ENCODE results near the gene FHIT. TPM values are rescaled to one million over a fixed set of nuclear protein-coding genes. Genes with fewer than 3 reads are reported as not detected.

FHIT gene
- total RNA-seq, 4 donors from 2014 or later, result 0.72 to 5.2 (median 2.1) TPM

- TF ChIP-seq POLR2A (IDR thresholded peaks at IDR 0.05) (no peak), CTCF (IDR thresholded peaks at IDR 0.05 in 4 of 5, conservative IDR thresholded peaks at IDR 0.05 in 1 of 5) (no peak)
- Histone ChIP-seq H3K4me1 (no peaks in the 10 kb centered on the region), H3K27ac (no peak overlapping the region), H3K36me3 (no peaks in the 10 kb centered on the region), H3K9me3 (no peaks in the 10 kb centered on the region), H3K27me3 (no peaks in the 10 kb centered on the region), H3K4me3 (no peak overlapping the region)
- intact Hi-C loops (cut with DNase I; ENCODE audit: low total_unique reads), result no loop called here
- in situ Hi-C loops (cut with MboI; ENCODE audit: low sequenced_read_pairs in 4 of 4), result no loop called here
- ATAC-seq, result no peak
- DNase-seq, result no peak
Measured at GRCh38 chr3:59980576-59980975, 1270.7 kb downstream of the FHIT start.

DNA sequence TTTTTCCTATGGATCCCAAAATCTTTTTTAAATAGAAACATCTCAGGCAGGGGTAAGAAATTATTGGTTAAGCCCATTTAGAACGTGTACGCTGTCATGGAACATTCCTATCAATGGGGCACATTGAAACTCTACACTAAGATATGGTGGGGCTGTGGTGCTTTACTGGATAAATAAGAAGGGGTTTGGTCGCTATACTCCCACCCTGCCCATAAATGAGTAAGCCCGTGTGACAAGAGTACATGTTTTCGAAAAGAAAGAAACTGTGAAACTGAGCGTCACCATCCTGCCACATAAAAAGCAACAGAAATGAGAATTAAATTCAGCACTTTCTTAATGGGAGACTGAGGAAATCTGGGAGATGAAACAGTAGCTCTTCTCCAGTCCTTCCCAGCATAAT lies 1271.7 kb downstream of the FHIT start:
- in situ Hi-C loops (cut with MboI; ENCODE audit: low sequenced_read_pairs in 4 of 4) (no loop called here), intact Hi-C loops (cut with DNase I; ENCODE audit: low total_unique reads) (no loop called here)
- TF ChIP-seq CTCF (IDR thresholded peaks at IDR 0.05 in 4 of 5, conservative IDR thresholded peaks at IDR 0.05 in 1 of 5), result no peak
- TF ChIP-seq POLR2A (IDR thresholded peaks at IDR 0.05), result no peak
- no peak for DNase-seq
- no peaks in the 10 kb centered on the region for H3K27me3 ChIP-seq
- H3K9me3 ChIP-seq, result no peaks in the 10 kb centered on the region
- no peak overlapping the region for H3K4me3 ChIP-seq
- no peaks in the 10 kb centered on the region for H3K4me1 ChIP-seq
- no peak for ATAC-seq
- no peaks in the 10 kb centered on the region for H3K36me3 ChIP-seq
- H3K27ac ChIP-seq, result no peak overlapping the region

DNA sequence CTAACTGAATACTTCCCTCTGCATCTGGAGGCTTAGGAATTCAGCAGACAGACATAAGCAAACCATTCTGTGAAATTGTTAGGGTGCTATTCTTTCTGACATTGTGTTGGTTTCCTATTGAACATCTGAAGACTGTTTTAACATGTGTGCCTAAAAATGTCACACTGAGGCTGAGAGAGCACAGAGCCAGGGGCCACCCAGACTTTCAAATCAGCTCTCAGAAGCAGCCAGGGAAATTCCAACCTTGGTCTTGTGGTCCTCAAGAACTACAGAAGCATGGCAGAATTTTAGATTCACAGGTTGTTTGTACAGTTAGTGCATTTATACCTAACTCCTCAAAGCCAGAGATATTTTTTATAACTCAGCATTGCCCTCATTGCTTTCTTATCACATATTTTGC lies 1272.3 kb downstream of the FHIT start:
- TF ChIP-seq POLR2A (IDR thresholded peaks at IDR 0.05) (no peak), CTCF (IDR thresholded peaks at IDR 0.05 in 4 of 5, conservative IDR thresholded peaks at IDR 0.05 in 1 of 5) (no peak)
- ATAC-seq (no peak), DNase-seq (no peak)
- H3K4me3 ChIP-seq, result no peak overlapping the region
- no peak overlapping the region for H3K27ac ChIP-seq
- intact Hi-C loops (cut with DNase I; ENCODE audit: low total_unique reads), result no loop called here
- no peaks in the 10 kb centered on the region for H3K9me3 ChIP-seq
- in situ Hi-C loops (cut with MboI; ENCODE audit: low sequenced_read_pairs in 4 of 4), result no loop called here
- no peaks in the 10 kb centered on the region for H3K27me3 ChIP-seq
- H3K36me3 ChIP-seq, result no peaks in the 10 kb centered on the region
- H3K4me1 ChIP-seq, result no peaks in the 10 kb centered on the region

- Histone ChIP-seq H3K4me1 (no peaks in the 10 kb centered on the region), H3K4me3 (no peak overlapping the region), H3K27me3 (no peaks in the 10 kb centered on the region), H3K9me3 (no peaks in the 10 kb centered on the region), H3K27ac (no peak overlapping the region), H3K36me3 (no peaks in the 10 kb centered on the region)
- ATAC-seq (no peak), DNase-seq (no peak)
- no peak for TF ChIP-seq POLR2A (IDR thresholded peaks at IDR 0.05)
- TF ChIP-seq CTCF (IDR thresholded peaks at IDR 0.05 in 4 of 5, conservative IDR thresholded peaks at IDR 0.05 in 1 of 5), result no peak
- in situ Hi-C loops (cut with MboI; ENCODE audit: low sequenced_read_pairs in 4 of 4) (no loop called here), intact Hi-C loops (cut with DNase I; ENCODE audit: low total_unique reads) (no loop called here)
Measured at GRCh38 chr3:59970796-59971195, 1280.5 kb downstream of the FHIT start.

DNA sequence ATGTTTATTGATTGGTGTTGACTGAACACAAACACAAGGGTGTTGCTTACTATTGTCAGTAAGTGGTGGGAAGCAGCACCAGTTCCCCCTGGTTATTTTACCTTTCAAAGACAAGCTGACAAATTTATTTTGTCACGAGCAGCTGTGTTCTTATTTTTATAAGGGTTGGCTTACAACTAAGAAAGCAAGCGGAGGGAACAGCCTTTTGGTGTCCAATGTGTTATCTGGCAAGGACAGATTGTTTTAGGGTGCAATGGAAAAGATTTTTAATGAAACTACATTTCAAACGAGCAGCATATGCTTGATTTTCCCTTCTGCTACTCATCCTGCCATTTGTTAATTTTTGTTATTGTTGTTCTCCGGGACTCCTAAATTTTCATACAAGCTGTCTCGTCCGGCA lies 1280.9 kb downstream of the FHIT start:
- Histone ChIP-seq H3K4me1 (no peaks in the 10 kb centered on the region), H3K27me3 (no peaks in the 10 kb centered on the region), H3K4me3 (no peak overlapping the region), H3K9me3 (no peaks in the 10 kb centered on the region), H3K27ac (no peak overlapping the region), H3K36me3 (no peaks in the 10 kb centered on the region)
- ATAC-seq (no peak), DNase-seq (no peak)
- intact Hi-C loops (cut with DNase I; ENCODE audit: low total_unique reads), result no loop called here
- in situ Hi-C loops (cut with MboI; ENCODE audit: low sequenced_read_pairs in 4 of 4), result no loop called here
- no peak for TF ChIP-seq POLR2A (IDR thresholded peaks at IDR 0.05)
- TF ChIP-seq CTCF (IDR thresholded peaks at IDR 0.05 in 4 of 5, conservative IDR thresholded peaks at IDR 0.05 in 1 of 5), result no peak
